Measurements from ENCODE around the gene SPSB2. TPM values are rescaled to one million over a fixed set of nuclear protein-coding genes. Genes with fewer than 3 reads are reported as not detected.
A peak's percentile ranks its signal among the peaks of the same experiment; 100 is the strongest.
"Not testable (repeated sequence)": the region's sequence is repeated elsewhere in the genome, so short reads cannot be mapped to it uniquely, and the experiment has no call there.

SPSB2 gene
- total RNA-seq, 4 donors from 2014 or later, result 16.3 to 35.0 (median 25.6) TPM

GRCh38 chr12:6884539-6884938 is 11.4 kb upstream of the SPSB2 start:
- DNase-seq, result no peak
- intact Hi-C loops (cut with DNase I), result no loop called here
- Histone ChIP-seq H3K27ac (no peak overlapping the region), H3K4me1 (peaks cover 0 to 7% of the 10 kb centered on the region in 2 donors), H3K4me3 (replicated peaks in 1 of 3) (no peak overlapping the region), H3K36me3 (peaks cover 0 to 10% of the 10 kb centered on the region in 2 donors), H3K27me3 (no peaks in the 10 kb centered on the region), H3K9me3 (no peaks in the 10 kb centered on the region)
- TF ChIP-seq, protein P1, sequence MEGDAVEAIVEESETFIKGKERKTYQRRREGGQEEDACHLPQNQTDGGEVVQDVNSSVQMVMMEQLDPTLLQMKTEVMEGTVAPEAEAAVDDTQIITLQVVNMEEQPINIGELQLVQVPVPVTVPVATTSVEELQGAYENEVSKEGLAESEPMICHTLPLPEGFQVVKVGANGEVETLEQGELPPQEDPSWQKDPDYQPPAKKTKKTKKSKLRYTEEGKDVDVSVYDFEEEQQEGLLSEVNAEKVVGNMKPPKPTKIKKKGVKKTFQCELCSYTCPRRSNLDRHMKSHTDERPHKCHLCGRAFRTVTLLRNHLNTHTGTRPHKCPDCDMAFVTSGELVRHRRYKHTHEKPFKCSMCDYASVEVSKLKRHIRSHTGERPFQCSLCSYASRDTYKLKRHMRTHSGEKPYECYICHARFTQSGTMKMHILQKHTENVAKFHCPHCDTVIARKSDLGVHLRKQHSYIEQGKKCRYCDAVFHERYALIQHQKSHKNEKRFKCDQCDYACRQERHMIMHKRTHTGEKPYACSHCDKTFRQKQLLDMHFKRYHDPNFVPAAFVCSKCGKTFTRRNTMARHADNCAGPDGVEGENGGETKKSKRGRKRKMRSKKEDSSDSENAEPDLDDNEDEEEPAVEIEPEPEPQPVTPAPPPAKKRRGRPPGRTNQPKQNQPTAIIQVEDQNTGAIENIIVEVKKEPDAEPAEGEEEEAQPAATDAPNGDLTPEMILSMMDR (IDR thresholded peaks at IDR 0.05), result no peak
- TF ChIP-seq POLR2A (IDR thresholded peaks at IDR 0.05), result no peak
- 81 to 87% methylated on average over 22 of the region's 22 CpGs for WGBS, 2 donors

GRCh38 chr12:6883683-6884082 is 10.6 kb upstream of the SPSB2 start:
- Histone ChIP-seq H3K27me3 (no peaks in the 10 kb centered on the region), H3K36me3 (peaks cover 0 to 10% of the 10 kb centered on the region in 2 donors), H3K9me3 (no peaks in the 10 kb centered on the region), H3K4me1 (peaks cover 0 to 7% of the 10 kb centered on the region in 2 donors), H3K27ac (no peak overlapping the region), H3K4me3 (replicated peaks in 1 of 3) (no peak overlapping the region)
- no peak for DNase-seq
- 96 to 97% methylated on average over 9 to 11 of the region's 11 CpGs for WGBS, 2 donors
- intact Hi-C loops (cut with DNase I), result no loop called here
- no peak for TF ChIP-seq POLR2A (IDR thresholded peaks at IDR 0.05)
- TF ChIP-seq, protein P1 (IDR thresholded peaks at IDR 0.05), result no peak

DNA sequence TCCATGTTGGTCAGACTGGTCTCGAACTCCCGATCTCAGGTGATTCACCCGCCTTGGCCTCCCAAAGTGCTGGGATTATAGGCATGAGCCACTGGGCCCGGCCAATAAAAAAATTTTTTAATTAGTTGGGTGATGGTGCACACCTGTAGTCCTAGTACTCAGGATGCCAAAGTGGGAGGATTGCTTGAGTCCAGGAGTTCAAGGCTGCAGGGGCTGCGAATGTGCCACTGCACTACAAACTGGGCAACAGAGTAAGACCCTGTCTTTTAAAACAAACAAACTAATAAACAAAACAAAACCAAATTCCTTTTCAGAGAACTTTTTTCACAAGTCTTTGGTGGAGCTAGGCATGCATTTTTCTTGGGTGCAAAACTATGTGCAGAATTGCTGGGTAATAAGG is 10.1 kb upstream of the SPSB2 start:
- Histone ChIP-seq H3K36me3 (peaks cover 0 to 10% of the 10 kb centered on the region in 2 donors), H3K4me1 (peaks cover 0 to 7% of the 10 kb centered on the region in 2 donors), H3K27ac (no peak overlapping the region), H3K4me3 (replicated peaks in 1 of 3) (no peak overlapping the region), H3K9me3 (no peaks in the 10 kb centered on the region), H3K27me3 (no peaks in the 10 kb centered on the region)
- no peak for TF ChIP-seq POLR2A (IDR thresholded peaks at IDR 0.05)
- TF ChIP-seq, protein P1 (IDR thresholded peaks at IDR 0.05), result no peak
- intact Hi-C loops (cut with DNase I), result no loop called here
- WGBS, 2 donors, result 95 to 98% methylated on average over 5 of the region's 5 CpGs
- no peak for DNase-seq

GRCh38 chr12:6879824-6880223 is 6.7 kb upstream of the SPSB2 start:
- WGBS, 2 donors, result 73 to 76% methylated on average over 11 of the region's 11 CpGs
- H3K27ac ChIP-seq; H3K4me1 ChIP-seq; H3K4me3 ChIP-seq (replicated peaks in 1 of 3); intact Hi-C loops (cut with DNase I); H3K36me3 ChIP-seq; H3K9me3 ChIP-seq; H3K27me3 ChIP-seq: not testable (repeated sequence)
- DNase-seq, result peak in 1 of 2 donors; percentile 32

GRCh38 chr12:6874015-6874368 is 889 bp upstream of the SPSB2 start:
- H3K9me3 ChIP-seq, H3K27me3 ChIP-seq, DNase-seq: not testable (repeated sequence)
- intact Hi-C loops (cut with DNase I), result loop anchor here (5.0 kb wide), 2 partner anchors 38 to 93 kb away; partner anchors contain the start of gene ENO2
- H3K4me1 ChIP-seq, result peaks cover 13 to 30% of the 10 kb centered on the region in 2 donors
- peak overlapping the region; percentile 31 to 87 (median 41) for H3K27ac ChIP-seq
- WGBS, 2 donors, result 49 to 60% methylated on average over 9 of the region's 9 CpGs
- H3K4me3 ChIP-seq (replicated peaks in 1 of 3), result peak overlapping the region; percentile 55 to 81 (median 66)
- peaks cover 10 to 12% of the 10 kb centered on the region in 2 donors for H3K36me3 ChIP-seq

GRCh38 chr12:6872073-6873048 is 742 bp downstream of the SPSB2 start:
- Histone ChIP-seq H3K36me3 (peaks cover 12 to 14% of the 10 kb centered on the region in 2 donors), H3K27me3 (no peaks in the 10 kb centered on the region), H3K4me3 (replicated peaks in 1 of 3) (peak overlapping the region; percentile 45 to 81 (median 66)), H3K4me1 (peaks cover 22 to 38% of the 10 kb centered on the region in 2 donors), H3K9me3 (no peaks in the 10 kb centered on the region), H3K27ac (peak overlapping the region; percentile 31 to 87 (median 53))
- WGBS, 2 donors, result 0 to 2% methylated on average over 16 to 17 of the region's 40 CpGs
- intact Hi-C loops (cut with DNase I), result loop anchor here (5.0 kb wide), 2 partner anchors 40 to 95 kb away; partner anchors contain the start of gene ENO2
- no peak for TF ChIP-seq POLR2A (IDR thresholded peaks at IDR 0.05)
- TF ChIP-seq, protein P1 (IDR thresholded peaks at IDR 0.05), result peak; percentile 67 to 99 (median 88)
- peak; percentile 84 to 89 for DNase-seq
